ENCODE measurements around the gene E2F4.

- TF ChIP-seq CTCF (IDR thresholded peaks at IDR 0.05; ENCODE audit: poor library complexity): no peak
- no peak for TF ChIP-seq EZH2 (IDR thresholded peaks at IDR 0.05; ENCODE audit: borderline replicate concordance)
Observed at GRCh38 chr16:67177743-67178699, 13.9 kb upstream of the E2F4 start.
